DMS53 (cell line): ENCODE results near the gene ABCG5.

Experiments
- DNase-seq: peaks from one replicate; lab custom pipeline; 2025; lab: John Stamatoyannopoulos, UW

The ABCG5 gene

DNA sequence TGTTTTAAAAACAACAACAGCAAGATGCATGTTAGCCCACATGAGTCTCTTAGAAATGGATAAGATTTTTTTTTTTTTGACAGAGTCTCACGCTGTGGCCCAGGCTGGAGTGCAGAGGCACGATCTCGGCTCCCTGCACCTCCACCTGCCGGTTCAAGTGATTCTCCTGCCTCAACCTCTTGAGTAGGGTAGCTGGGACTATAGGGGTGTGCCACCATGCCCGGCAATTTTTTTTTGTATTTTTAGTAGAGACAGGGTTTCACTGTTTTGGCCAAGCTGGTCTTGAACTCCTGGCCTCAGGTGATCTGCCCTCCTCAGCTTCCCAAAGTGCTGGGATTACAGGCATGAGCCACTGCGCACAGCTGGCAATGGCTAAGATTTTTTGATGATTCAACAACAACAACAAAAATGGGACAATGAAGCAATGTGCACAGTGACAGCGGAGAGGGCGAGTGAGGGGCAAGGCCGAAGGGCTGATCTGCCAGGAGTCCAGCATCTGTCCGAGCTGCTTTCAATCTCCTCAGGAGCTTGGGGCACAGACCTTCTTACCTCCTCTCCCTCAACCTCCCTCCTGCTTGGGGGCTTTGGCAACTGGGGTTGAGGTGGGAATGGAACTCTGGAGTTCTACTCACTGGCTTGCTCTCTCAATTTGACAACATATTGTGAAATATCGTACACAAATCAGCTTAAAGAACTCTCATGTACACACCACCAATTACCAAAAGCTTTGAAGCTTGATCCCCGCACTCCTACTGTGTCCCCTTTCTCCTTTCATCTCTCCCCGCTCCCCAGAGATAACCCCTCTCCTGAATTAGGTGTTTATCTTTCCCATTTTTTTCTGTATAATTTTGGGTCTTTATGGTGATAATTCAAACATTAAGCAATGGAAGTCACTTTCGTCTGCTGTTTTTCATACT is 3.6 kb upstream of the ABCG5 start:
- no peak for DNase-seq

DNA sequence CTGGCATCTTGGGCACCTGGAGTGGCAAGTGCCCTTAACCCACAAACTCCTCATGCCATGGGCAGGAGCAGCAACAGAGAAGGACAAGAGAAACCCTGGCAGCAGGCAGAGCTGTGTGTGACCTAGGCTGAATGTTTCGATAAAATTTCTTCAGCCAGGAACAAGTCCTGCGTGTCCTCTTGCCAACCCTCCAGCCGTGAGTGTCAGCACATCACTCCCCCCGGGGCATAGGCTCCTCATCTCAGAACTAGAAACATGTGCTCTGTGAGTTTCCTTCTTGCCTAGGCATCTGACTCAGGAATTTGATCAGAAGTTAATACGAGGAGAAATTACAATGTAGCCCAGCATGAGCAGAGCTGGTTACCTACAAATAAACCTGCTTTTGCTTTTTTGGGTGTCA is 2.3 kb upstream of the ABCG5 start:
- DNase-seq, result no peak

DNA sequence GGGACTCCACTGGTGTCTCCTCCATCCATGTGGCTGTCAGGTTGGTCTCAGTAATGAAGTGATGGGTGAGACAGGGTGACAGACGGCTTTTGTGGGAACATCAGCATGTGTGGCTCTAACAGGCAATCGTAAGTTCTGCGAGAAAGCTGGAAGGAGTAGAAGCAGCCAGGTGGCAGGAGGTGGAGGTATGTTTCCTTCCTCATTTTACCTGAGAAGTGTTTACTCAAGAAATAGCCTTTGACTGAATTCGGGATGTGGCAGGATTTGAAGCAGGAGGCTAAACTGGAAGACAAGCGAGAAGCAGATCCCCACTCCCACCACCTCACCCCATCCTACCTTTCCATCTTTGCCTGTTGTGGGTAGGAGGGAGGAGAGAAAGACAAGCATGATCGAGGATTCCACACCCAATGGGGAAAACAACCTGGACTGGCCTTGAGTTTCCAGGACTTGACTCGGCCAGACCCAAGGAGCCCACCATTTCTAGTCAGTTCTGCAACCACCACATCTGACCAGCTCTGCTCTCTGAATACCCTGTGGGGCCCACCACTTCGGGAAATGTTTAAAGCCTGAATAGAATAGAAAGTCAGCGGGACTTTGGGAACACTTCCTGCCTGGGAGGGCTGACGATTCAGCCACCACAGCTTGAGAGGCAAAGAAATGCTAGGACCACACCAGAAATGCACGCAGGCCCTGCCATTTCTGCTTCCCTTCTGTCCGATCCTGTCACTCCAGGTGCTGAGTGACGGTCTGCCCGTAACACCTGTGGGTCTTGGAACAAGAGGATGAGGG is 1.3 kb upstream of the ABCG5 start:
- DNase-seq, result no peak

DNA sequence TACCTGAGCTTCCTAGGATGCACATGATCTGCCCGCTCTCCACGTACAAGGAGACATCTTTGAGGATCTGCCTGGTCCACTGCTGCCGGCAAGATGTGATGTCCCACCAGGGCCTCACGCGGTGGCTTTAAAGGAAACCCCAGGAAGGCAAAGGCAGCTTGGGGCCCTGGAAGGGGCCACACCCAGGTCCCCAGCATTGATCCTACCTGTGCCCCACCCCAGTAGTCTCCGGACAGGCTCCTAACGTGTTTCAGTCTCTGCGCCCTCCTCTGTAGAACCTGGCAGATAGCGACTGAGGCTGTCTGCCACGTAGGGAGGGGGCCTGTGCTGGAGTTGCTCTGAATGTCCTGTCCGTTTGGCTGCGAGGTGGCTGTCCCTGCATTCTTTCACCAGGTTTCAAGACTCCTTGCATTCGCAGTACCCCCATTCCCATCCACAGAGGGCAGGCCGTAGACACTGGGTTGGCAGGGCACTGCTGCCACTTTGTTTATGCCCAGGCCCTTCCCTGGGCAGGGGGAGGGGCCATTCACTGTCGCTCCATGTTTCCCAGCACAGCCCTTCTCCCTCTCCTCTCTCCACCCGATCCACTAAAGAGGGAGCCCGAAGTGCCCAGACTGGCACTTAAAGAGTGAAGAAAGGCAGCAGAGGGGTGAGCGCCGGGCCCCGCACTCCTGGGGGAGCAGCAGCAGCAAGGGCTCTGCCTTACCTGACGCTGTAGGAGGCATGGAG is 644 bp downstream of the ABCG5 start:
- DNase-seq, result no peak

DNA sequence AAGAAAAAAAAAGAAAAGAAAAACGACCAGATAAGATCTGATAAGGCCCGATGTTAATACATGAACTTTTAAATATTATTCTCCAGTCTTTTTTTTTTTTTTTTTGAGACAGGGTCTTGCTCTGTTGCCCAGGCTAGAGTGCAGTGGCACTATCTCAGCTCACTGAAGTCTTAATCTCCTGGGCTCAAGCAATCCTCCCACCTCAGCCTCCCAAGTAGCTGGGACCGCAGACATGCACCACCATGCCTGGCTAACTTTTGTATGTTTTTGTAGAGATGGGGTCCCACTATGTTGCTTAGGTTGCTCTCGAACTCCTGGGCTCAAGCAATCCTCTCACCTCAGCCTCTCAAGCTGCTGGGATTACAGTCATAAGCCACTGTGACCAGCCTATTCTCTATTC is 1.6 kb downstream of the ABCG5 start:
- no peak for DNase-seq

DNA sequence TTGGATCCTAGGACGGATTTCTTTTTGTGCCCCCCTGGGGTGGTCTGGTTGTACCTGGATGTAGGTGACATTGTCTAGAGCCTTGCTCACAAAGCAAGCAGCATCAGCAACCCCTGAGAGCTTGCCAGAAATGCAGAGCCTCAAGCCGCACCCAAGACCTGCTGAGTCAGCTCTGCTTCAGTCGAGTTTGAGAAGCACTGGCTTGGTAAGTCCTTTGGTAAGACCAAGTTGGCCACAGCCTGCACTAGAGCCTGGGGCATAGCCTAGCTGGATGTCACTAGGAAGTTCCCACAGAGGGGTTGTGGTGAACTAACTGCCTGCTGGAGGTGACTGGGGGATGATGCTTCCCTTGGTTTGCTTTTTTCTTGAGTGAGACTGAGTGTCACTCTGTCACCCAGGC is 6.2 kb downstream of the ABCG5 start:
- DNase-seq, result no peak

DNA sequence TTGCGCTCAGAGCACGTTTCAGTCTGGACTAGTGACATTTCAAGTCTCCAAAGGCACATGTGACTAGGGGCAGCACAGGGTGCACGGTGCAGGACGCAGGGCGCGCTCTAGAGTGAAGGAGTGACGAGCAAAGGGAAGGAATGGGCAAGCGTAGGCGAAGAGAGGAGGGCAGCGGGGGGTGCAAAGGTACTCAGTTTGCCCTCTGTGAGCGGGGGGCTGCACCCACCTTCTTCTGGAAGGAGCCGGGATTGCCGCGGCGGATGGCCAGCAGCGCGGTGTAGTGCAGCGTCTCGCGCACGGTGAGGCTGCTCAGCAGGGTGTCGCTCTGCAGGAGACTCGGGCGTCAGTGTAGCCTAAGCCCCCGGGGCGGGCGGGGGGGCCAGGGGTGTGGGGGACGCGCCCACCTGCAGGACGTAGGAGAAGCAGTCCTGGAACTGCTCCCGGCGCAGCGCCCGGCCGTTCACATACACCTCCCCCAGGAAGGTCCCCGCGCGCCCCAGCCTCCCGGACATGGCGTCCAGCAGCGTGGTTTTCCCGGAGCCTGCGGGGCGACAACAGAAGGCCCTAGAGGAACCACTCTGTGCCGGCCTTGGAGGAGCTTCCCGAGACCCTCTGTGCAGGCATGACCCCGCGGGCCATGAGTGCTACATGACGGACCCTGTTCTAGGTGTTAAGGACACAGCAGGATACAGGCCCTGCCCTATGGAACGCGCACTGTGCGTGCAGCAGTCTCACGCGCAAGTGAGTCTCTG is 6.9 kb downstream of the ABCG5 start:
- DNase-seq, result peak; percentile 56

DNA sequence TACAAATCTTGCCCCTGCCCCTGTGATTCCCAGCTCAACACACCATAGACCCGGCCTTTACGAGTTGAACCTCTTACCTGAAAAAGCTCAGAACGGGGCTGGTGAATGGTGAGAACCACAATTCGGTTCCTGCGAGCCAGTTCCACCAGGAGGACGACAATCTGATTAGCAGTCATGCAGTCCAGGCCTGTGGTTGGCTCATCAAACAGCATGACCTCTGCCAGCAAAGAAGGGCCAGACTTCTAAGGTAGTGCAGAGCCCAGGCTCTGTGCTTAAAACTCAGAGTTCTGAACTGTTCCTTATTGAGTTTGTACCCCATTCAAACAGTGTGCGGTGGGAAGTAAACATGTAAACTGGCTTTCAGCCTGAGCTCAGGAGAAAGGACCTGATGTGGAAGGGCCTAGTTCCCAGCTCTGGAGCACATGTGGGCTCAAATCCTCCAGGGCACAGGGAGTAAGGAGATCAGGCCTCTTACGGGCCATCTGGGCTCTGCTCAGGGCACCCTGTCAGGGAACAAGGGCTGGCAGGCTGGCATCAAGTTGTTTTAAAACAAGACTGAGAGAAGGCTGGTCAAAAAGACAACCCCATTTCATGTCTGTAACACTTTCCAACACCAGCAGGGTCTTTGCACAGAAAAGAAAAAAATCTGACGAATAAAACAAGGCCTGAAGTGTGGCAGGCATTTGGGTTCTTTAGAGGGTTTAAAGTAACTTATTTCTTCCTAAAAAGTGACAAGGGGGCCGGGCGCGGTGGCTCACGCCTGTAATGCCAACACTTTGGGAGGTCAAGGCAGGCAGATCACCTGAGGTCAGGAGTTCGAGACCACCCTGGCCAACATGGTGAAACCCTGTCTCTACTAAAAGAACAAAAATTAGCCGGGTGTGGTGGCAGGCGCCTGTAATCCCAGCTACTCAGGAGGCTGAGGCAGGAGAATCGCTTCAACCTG is 12.1 kb downstream of the ABCG5 start:
- DNase-seq, result no peak

DNA sequence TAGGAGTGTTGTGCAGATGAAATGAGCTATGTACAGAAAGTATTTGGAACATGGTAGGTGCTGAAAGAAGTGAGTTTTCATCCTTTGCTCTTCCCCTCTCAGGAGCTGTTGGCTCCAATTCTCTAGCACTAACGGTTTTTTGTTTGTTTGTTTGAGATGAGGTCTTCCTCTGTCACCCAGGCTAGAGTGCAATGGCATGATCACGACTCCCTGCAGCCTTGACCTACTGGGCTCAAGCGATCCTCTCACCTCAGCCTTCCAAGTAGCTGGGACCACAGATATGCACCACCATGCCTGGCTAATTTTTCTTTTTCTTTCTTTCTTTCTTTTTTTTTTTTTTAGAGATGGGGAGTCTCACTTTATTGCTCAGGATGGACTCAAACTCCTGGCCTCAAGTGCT is 12.8 kb downstream of the ABCG5 start:
- DNase-seq, result no peak

DNA sequence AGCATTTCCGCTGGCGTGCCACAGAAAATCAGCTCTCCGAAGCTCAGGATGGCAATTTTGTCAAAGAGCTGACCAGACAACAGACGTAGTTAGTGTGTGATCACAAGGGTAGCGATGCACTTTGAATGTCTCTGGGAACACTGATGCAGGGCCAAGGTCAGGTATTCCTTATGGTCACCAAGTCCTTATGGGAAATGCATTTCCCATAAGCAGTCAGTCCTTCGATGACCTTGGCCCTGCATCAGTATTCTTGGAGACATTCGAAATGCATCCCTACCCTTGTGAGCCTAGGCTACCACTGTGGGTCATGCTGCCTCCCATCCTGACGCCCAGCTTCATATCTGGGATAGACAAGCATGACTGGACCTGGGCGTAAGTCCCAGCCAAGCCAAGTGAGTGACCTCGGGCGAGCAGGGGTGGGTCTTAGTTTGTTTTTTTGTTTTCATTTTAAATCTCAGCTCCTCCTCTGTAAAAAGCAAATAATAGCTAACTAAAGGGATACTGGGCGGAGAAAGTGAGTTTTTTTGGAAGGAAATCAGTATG is 13.6 kb downstream of the ABCG5 start:
- no peak for DNase-seq

DNA sequence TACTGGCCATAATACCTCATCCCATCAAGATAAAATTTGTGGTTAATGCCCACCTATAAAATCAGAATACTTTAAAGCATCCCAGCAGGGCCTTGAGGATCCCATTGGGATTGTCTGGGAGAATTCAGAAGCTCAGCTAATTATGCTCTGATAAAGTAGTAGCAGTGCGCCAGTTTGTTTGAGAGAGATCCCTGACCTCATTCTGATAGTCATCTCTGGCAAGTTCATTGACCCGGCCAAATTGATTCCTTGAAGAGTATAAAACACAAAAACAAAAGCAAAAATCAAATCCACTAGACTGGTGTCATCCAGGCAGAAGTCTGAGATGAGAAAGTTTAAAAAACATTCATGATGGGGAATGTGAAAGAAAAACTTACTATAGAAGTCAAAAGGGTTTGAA is 14.1 kb downstream of the ABCG5 start:
- DNase-seq, result no peak

DNA sequence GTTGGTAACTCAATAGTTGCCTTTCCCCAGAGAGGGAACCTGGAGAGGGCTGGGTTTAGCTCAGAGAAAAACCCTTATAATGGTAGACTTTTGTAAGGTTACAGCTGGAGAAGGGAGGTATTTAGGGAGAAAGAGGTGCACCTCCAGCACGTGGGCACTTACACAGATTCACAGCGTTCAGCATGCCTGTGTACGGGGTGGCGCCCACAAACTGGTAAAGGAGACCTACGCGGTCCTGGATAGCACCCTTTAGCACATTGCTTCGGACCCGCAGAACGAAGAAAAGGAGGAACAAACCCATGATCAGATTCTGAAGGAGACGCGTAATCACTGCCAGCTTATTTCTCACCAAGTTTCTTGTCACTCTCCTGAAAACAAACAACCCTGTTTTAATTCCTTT is 14.9 kb downstream of the ABCG5 start:
- no peak for DNase-seq

DNA sequence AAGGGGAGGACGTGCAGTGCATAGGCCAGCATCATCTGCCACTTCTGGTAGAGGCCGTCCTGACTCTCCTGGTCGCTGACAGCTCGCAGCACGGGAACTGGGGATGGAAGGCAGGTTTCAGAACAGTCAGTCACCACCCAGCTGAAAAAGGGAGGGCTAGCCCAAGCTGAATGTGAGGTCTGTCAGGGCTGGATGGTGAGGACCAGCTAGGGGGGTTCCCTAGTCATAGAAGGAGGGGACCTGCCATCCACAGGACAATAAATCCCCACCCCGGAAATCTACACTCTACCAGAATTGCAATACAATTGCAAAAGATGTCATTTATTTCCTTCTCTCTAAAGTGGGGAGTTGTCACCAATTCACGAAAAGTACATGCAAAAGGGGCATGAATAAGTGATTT is 15.8 kb downstream of the ABCG5 start:
- no peak for DNase-seq

DNA sequence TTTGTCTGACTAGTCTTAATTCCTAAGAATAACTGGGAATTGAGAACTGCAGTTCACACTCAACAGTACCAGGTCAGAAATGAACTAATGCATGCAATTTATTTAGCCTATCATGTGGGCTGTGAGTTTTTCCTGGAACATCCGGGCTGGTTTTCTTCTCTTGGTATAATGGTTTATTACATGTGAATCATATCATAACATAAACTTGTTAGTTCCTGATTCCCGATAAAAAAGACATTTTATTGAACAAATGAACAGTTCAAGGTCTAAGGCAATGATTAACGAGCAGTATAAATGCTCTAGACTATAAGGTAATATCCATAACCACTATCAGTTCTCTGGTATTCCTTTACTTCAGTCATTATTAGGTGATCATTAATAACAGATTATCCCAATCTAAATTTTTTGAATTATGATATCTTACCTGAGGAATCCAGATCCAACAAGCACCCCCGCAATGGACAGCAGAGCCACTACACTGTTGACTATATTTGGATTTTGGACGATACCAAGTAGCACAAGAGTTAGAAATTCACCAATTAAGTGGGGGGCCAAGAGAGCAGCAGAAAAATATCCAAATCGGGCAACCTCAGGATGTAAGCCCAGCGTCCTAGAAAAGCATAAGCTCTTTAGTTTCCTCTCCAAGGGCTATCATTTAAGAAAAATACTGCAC is 19.0 kb downstream of the ABCG5 start:
- DNase-seq, result no peak

DNA sequence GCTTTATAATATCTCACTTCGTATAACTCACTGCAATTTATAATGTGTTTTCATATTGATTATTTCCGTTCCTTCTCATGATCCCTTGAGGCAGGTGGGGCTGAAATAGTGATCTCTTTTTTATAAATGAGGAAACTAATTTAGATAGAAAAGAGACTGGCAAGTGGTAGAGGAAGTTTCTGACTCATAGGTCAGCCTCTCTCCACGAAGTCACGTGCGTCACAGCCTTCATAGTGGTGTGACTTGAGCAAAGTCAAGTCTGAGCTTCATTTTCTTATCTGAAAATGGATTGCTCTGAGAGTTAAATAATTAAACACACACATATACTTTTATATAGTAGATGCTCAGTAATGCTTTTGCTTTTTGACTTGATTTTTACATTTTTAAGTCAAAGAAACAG is 19.9 kb downstream of the ABCG5 start:
- peak; percentile 36 for DNase-seq

DNA sequence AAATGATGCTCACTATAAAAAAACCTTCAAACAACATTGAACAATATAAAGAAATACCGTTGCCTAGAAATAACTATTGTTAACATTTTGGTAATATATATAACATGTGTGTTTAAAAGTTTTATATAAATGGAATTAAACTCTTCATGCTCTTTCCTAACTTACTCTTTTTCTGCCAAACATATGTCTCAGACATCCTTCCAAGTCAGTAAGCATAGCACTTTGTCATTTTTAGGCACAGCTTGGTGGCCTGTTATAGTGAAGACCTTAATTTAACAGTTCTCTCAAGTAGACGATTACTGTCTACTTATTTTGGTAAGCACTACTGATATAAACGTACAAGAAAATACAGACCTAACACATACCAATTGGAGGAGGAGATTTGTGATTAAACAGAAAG is 23.9 kb downstream of the ABCG5 start:
- no peak for DNase-seq

DNA sequence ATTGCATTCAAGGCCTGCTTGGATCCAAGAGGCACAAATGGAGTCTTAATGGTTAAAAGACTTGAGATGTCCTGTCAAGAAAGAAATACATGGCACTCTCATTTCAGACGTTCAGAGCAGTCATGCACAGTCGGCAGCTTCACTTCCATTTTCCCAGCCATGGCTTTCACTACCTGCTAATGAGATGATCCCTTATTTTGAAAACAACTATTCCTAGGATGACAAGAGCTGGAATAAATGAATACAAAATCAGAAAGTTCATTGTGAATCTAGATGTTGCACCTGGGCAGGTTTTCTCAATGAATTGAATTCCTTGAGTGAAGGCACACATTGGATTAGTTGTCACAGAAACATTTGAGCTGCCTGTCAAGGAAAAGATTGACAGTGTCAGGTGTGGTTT is 25.7 kb downstream of the ABCG5 start:
- peak; percentile 16 for DNase-seq

DNA sequence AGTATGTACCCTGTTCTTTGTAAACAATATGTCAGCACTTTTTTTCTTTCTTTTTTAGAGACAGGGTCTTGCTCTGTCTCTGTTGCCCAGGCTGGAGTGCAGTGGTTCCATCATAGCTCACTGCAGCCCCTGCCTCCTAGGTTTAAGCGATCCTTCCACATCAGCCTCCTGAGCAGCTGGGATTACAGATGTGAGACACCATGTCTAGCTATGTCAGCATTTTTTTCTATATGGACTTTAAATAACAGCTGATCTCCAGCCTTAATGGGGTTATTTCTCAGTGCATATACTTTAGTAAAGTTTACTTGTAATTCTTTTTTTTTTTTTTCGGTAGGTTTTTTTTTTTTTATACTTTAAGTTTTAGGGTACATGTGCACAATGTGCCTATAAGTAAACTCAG is 26.6 kb downstream of the ABCG5 start:
- DNase-seq, result no peak

DNA sequence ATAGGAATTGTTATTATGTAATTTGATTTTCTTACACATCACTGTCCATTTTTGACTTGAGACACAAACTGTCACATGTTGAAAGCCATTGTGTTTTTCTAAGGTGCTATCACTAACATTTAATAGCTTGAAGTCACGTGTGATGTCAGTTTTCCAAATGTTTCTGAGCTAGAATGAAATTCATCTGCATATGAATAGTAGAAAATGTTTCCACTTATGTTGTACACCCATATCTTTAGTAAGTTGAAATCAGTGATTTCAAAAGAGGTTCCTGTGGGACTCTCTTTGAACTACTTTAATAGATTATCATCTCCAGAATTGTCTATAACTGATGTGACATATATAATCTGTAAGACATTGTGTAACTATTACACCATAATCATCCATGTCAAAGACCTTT is 27.8 kb downstream of the ABCG5 start:
- no peak for DNase-seq

DNA sequence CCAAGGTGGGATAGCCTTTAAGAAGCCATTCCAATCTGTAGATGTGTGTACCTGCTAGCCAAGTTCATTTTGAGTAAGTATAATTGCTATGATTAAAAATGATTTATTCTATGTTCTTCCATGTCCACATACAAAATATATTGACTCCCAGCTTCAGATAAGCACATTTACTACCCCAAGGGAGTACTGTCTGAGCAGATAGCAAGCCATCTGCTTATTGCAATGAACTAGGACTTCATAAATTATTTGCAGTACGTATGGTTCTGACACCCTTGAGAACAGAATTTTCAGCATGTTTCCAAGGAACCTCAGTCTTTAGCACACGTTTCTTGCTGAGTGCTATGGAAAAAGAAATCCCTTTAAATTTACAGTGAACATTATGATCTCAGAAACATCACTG is 28.2 kb downstream of the ABCG5 start:
- DNase-seq, result no peak
